Measurements from ENCODE around the gene WDR48. TPM values are rescaled to one million over a fixed set of nuclear protein-coding genes. Genes with fewer than 3 reads are reported as not detected.

The WDR48 gene
- total RNA-seq, 1 donor = 39.8 TPM

DNA sequence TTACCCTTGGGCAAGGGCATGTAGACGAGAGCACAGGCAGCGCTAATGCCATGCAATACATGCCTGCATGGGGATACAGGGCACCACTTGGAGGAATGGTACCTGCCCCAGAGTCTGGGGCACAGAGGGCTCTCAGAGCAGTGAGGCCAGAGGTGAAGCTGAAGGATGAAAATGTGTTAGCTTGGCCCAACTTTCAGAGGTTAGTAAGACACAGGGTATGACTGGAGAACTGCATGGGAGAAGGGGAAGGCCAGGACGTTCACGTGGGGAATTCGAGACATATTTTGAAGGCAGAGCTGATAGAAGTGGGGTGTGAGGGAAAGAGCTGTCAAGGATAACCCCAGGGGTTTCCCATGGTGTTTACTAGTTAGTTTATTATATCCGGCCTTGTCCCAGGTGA, 82.0 kb downstream of the WDR48 start:
- H2AFZ ChIP-seq (ENCODE audit: low read length) = no peak overlapping the region
- H3K4me2 ChIP-seq (ENCODE audit: insufficient read depth, low read length) = no peak overlapping the region
- no peak overlapping the region for H3K27ac ChIP-seq (ENCODE audit: low read depth, low read length)
- DNase-seq (ENCODE audit: insufficient read length, low spot score, missing footprints) = no peak
- H4K20me1 ChIP-seq (ENCODE audit: insufficient read depth, low read length) = no peaks in the 10 kb centered on the region
- peaks cover under 1% of the 10 kb centered on the region for H3K4me1 ChIP-seq (ENCODE audit: insufficient read depth, low read length)
- TF ChIP-seq, protein P1, sequence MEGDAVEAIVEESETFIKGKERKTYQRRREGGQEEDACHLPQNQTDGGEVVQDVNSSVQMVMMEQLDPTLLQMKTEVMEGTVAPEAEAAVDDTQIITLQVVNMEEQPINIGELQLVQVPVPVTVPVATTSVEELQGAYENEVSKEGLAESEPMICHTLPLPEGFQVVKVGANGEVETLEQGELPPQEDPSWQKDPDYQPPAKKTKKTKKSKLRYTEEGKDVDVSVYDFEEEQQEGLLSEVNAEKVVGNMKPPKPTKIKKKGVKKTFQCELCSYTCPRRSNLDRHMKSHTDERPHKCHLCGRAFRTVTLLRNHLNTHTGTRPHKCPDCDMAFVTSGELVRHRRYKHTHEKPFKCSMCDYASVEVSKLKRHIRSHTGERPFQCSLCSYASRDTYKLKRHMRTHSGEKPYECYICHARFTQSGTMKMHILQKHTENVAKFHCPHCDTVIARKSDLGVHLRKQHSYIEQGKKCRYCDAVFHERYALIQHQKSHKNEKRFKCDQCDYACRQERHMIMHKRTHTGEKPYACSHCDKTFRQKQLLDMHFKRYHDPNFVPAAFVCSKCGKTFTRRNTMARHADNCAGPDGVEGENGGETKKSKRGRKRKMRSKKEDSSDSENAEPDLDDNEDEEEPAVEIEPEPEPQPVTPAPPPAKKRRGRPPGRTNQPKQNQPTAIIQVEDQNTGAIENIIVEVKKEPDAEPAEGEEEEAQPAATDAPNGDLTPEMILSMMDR (IDR thresholded peaks at IDR 0.05; ENCODE audit: extremely low read depth, low read depth, low read length) = no peak
- no peaks in the 10 kb centered on the region for H3K27me3 ChIP-seq (ENCODE audit: insufficient read depth, low read length)
- no peaks in the 10 kb centered on the region for H3K9me3 ChIP-seq (ENCODE audit: low read depth, low read length)
- peaks cover 10% of the 10 kb centered on the region for H3K36me3 ChIP-seq (ENCODE audit: insufficient read depth, low read length)
- no peak overlapping the region for H3K4me3 ChIP-seq (ENCODE audit: insufficient read depth, low read length)
- H3K79me2 ChIP-seq (ENCODE audit: insufficient read depth, low read length) = no peaks in the 10 kb centered on the region

DNA sequence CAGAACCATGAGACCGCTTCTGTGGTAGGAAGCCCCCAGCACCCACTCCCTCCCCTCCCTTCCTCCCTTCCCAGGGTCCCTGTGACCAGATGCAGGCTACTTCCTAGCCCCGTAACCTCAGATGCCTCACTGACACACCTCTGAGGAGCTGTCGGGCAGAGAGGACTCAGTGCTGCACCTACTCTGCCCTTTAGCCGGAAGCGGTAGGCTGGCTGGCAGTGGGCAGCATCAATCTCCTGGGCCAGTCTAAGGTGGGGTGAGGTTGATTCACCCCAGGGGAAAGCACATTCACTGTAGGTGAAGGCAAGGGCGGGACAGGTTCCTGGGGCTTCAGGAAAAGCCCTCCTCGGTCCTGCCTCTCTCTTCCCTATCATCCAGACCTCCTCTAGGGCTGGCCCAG, 82.5 kb downstream of the WDR48 start:
- H4K20me1 ChIP-seq (ENCODE audit: insufficient read depth, low read length) = no peaks in the 10 kb centered on the region
- no peak overlapping the region for H3K4me3 ChIP-seq (ENCODE audit: insufficient read depth, low read length)
- no peak overlapping the region for H3K4me2 ChIP-seq (ENCODE audit: insufficient read depth, low read length)
- H3K27me3 ChIP-seq (ENCODE audit: insufficient read depth, low read length) = no peaks in the 10 kb centered on the region
- no peak for DNase-seq (ENCODE audit: insufficient read length, low spot score, missing footprints)
- no peak overlapping the region for H2AFZ ChIP-seq (ENCODE audit: low read length)
- no peaks in the 10 kb centered on the region for H3K9me3 ChIP-seq (ENCODE audit: low read depth, low read length)
- H3K36me3 ChIP-seq (ENCODE audit: insufficient read depth, low read length) = peaks cover 10% of the 10 kb centered on the region
- TF ChIP-seq, protein P1 (IDR thresholded peaks at IDR 0.05; ENCODE audit: extremely low read depth, low read depth, low read length) = no peak
- H3K27ac ChIP-seq (ENCODE audit: low read depth, low read length) = no peak overlapping the region
- H3K79me2 ChIP-seq (ENCODE audit: insufficient read depth, low read length) = no peaks in the 10 kb centered on the region
- H3K4me1 ChIP-seq (ENCODE audit: insufficient read depth, low read length) = peaks cover 4% of the 10 kb centered on the region

DNA sequence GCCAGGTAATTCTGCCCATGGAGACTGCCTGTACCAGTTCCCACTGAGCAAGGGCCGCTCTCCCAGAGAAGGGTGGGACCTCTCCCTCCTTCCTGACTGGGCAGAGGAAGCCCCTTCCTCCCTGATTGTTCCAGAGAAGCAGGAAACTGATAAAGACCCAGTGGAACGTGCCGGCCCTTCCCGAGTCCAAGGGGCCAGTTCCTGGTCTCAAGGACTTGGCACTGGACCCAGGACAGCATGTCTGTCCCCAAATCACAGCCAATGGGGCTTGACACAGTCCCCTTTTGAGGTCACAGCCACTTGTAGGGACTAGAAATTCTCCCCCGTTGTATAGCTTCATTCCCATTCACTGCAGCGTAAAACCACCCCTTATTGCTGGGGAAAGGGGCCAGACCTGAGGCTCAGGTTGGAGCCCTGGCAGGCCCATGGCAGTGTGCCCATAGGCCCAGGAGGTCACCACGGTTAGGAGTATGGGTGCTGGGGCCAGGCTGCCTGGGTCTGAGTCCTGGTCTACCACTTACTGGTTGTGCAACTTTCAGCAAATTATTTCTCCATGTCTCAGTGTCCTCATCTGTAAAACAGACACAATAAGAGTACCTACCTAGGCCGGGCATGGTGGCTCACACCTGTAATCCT, 83.5 kb downstream of the WDR48 start:
- peaks cover 4% of the 10 kb centered on the region for H3K4me1 ChIP-seq (ENCODE audit: insufficient read depth, low read length)
- no peak overlapping the region for H3K27ac ChIP-seq (ENCODE audit: low read depth, low read length)
- H4K20me1 ChIP-seq (ENCODE audit: insufficient read depth, low read length) = peaks cover under 1% of the 10 kb centered on the region
- no peaks in the 10 kb centered on the region for H3K9me3 ChIP-seq (ENCODE audit: low read depth, low read length)
- H3K4me3 ChIP-seq (ENCODE audit: insufficient read depth, low read length) = no peak overlapping the region
- DNase-seq (ENCODE audit: insufficient read length, low spot score, missing footprints) = no peak
- TF ChIP-seq, protein P1 (IDR thresholded peaks at IDR 0.05; ENCODE audit: extremely low read depth, low read depth, low read length) = no peak
- no peak overlapping the region for H3K4me2 ChIP-seq (ENCODE audit: insufficient read depth, low read length)
- peaks cover 16% of the 10 kb centered on the region for H3K36me3 ChIP-seq (ENCODE audit: insufficient read depth, low read length)
- H2AFZ ChIP-seq (ENCODE audit: low read length) = no peak overlapping the region
- H3K79me2 ChIP-seq (ENCODE audit: insufficient read depth, low read length) = peaks cover 2% of the 10 kb centered on the region
- H3K27me3 ChIP-seq (ENCODE audit: insufficient read depth, low read length) = no peaks in the 10 kb centered on the region

DNA sequence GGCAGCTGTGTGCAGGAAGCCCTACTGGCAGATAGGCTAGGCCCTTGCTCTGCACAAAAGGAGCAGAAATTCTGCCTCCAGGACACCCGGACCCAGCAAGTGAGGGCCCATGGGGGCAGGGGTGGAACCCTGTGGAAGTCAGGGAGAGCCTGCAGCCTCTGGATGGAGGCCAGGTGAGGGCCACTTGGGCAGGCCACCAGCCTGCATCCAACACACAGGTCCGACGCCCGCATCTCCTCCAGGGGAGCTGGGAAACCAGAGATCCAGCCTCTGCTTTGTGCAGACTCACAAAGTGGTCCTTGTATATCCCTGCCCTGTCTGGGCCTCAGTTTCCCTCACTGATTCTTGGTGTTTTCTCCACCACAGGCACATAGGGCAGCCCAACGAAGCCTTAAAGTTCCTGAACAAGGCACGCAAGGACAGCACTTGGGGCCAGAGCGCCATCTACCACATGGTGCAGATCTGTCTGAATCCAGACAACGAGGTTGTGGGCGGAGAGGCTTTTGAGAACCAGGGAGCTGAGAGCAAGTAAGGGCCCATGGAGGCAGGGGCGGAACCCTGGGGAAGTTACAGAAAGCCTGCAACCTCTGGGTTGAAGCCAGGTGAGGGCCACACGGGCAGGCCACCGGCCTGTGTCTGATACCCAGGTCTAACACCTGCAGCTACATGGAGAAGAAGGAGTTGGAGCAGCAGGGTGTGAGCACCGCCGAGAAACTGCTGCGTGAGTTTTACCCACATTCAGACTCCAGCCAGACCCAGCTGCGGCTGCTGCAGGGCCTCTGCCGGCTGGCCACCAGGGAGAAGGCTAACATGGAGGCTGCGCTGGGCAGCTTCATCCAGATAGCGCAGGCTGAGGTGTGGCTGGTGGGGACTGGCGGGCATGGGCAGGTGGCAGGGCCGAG, 85.0 kb downstream of the WDR48 start:
- no peak overlapping the region for H2AFZ ChIP-seq (ENCODE audit: low read length)
- no peak overlapping the region for H3K4me3 ChIP-seq (ENCODE audit: insufficient read depth, low read length)
- DNase-seq (ENCODE audit: insufficient read length, low spot score, missing footprints) = no peak
- TF ChIP-seq, protein P1 (IDR thresholded peaks at IDR 0.05; ENCODE audit: extremely low read depth, low read depth, low read length) = no peak
- no peaks in the 10 kb centered on the region for H3K9me3 ChIP-seq (ENCODE audit: low read depth, low read length)
- H3K4me2 ChIP-seq (ENCODE audit: insufficient read depth, low read length) = no peak overlapping the region
- H3K4me1 ChIP-seq (ENCODE audit: insufficient read depth, low read length) = peaks cover 12% of the 10 kb centered on the region
- no peaks in the 10 kb centered on the region for H3K27me3 ChIP-seq (ENCODE audit: insufficient read depth, low read length)
- peaks cover 15% of the 10 kb centered on the region for H4K20me1 ChIP-seq (ENCODE audit: insufficient read depth, low read length)
- no peak overlapping the region for H3K27ac ChIP-seq (ENCODE audit: low read depth, low read length)
- peaks cover 16% of the 10 kb centered on the region for H3K79me2 ChIP-seq (ENCODE audit: insufficient read depth, low read length)
- H3K36me3 ChIP-seq (ENCODE audit: insufficient read depth, low read length) = peaks cover 22% of the 10 kb centered on the region
